Embryonic facial prominence (tissue), 1 donor: Measurements from ENCODE around the gene S100A7.

ENCODE experiments used
- DNase-seq: peaks from one replicate; pipeline ENCODE4 v3.0.0-alpha.2; 2016; ENCODE audit errors: extremely low spot score

Gene S100A7

GRCh38 chr1:153460551-153460950 is at the start of gene S100A7:
Gene S100A7 (minus strand): TSS chr1:153460651. CDS start chr1:153459013, 1,638 bp downstream.
- no peak for DNase-seq

DNA sequence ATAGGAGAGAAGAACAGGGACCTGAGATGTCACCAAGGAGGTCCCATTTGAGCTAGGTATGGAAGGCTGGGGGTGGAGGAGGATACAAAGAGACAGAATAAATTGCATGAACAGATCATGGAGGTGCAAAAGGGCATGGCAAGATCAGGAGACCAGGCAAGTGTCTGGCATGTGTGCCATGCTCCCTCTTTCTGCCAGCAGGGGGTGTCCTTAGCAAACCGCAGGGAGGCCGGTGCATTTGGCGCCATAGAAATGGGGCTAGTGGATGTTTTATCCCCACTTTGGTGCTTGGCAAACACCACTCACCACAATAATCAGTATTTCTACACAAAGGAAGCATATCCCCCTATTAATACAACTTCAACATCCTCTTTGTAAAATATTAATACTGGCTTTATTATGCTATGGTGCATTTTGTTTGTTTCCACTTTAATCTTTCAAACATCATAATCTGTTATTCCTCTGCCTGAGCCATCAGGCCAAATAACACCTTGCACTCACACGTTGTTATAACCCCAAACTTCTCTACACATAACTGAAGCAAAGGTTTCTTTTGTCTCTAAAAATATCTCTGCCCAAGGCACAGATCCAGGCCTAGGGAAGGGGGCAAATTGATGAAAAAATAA is 49.4 kb upstream of the S100A7 start:
- no peak for DNase-seq

DNA sequence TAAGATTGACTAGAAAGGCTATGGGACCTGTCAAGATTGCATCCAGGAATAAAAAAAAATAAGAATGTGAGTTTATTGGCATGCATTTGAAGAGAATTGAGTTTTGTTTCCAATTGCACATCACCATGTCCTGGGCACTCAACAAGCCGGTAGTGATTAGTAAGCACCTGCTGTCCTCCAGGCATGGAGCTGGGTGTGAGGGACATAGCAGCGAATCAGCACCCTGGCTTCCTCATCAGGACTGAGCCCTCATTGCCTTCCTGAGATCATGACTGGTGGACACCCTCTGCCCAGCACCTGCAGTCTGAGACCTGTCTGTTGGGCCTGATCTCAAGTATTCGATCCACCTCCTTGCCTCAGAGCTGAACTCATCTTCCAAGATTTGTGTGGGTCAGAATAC is 48.6 kb upstream of the S100A7 start:
- DNase-seq: no peak

- DNase-seq: no peak
These were observed 47.6 kb upstream of the S100A7 start for GRCh38 chr1:153507926-153508583.

DNA sequence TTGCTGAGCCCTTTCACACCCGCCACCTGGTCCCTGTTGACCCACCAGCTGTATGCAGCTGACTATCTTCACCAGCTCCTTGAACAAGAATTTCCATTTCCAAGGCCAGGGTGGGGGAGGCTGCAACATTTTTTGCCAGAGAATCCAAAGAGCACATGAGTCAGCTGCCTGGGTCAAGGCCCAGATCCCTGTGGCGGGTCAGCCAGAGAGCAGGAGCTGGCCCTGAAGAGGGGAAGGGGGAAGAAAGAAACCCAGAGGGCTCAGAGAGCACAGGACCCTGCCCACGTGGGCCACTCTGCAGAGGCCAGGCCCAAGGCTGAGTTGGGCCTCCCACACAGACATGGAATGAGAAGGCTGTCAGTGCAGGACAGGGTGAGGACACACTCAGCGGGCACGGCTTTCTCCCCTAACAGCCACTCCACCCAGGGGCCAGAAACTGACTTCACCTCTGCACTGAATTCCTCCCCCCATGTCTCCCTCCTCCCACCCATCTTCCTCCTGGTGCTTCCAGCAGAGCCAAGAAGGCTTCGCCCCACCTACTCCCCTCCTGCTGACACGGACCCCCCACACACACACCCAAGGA is 46.5 kb upstream of the S100A7 start:
- no peak for DNase-seq

- no peak for DNase-seq
These were observed 45.9 kb upstream of the S100A7 start for GRCh38 chr1:153506386-153506785.

DNA sequence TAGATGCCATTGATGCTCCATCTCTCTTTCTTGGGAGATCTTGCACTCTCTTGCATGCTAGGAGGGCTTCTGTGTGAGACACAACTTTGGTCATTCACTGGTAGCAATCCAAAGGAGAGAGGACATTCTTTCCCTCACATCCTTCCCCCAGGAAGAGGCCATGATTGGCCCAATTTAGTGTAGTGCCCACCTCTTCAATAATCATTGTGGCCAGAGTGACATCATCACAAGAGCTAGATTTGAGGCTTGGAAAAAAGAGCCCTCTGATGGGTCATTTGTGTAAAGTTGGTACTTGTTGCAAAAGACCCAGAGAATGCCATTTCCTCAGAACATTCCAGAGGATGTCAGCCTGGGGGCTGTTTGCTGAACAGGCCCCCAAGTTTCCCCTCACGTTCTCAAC is 45.1 kb upstream of the S100A7 start:
- DNase-seq: no peak

DNA sequence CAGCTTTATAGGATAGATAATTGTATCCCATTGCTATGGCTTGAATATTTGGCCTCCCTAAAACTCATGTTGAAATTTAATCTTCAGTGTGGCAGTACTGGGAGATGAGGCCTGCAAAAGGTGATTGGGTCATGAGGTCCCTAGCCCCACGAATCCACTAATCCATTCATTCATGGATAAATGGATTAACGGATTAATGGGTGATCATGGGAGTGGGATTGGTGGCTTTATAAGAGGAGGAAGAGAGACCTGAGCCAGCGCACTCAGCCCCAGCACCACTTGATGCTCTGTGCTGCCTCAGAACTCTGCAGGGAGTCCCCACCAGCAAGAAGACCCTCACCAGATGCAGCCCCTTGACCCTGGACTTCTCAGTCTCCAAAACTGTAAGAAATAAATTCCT is 43.3 kb upstream of the S100A7 start:
- DNase-seq: no peak

DNA sequence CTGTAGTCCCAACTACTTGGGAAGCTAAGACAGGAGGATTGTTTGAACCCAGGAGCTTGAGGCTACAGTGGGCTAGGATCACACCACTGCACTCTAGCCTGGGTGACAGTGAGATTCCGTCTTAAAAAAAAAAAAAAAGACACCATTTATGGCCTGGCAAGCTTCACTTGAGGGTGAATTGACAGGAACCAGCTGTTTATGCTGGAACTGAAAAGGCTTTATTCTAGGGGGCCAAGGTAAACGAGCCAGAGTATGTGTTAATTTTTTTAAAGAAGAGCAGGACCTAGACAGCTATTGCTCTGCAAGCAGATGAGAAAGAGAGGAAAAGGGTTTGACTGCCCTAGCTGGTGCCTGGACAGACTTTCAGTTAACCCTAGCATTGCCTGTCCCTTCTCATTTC is 38.3 kb upstream of the S100A7 start:
- no peak for DNase-seq

GRCh38 chr1:153495536-153495935 is 35.1 kb upstream of the S100A7 start:
- no peak for DNase-seq

DNA sequence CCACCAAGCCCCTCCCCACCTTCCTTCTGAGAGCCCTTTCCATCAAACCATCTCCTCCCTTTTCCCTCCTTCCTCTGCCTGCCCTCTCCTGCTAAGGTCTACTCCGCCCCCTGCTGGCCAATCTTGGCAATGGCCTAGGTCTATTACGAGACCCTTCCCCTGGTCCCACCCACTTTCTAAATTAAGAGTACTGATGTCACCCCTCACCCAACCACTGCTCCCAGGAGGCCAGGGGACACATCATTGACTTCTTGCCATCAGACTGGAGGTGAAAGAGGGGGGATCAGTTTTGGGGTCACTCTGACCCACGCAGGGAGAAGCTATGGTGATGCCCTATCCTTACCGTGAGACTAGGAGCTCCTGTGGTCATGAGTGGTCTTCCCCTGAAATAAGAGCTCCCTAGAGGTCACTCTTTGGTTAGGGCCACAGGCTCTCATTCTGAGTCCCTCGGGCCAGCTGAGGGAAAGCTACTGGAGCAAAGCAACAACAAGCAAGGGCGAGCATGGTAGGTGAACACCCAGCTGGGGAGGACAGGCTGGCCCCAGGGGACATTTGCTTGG is 34.6 kb upstream of the S100A7 start:
- DNase-seq: peak; percentile 47

DNA sequence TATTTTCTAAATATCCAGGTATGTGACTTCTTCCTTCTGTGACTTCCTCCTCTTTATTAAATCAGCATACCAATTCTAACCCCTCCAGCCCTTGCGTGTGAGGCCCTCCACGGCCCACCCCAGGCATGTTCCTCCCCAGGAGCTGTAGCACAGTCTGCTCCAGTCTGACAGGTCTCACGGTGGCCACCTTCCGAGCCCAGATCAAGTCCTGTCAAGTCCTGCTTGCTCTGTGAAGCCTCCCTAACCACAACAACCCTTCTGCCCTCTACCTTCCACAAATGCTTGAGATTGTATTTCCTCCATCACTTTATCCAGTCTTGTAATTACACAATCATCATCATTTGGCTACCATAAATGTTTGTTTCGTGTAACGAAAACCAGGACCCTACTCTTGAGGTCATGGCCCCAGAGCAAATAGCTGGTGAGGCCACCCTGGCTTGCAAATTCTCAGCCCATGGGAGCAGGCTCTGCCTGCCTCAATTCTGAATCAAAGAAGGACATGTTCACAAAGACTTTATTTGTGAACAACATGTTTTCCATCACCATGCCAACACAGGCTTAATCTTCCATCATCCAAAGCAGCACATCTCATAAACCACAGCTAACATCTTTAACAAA is 33.0 kb upstream of the S100A7 start:
- DNase-seq: no peak

GRCh38 chr1:153490272-153491051 is 30.0 kb upstream of the S100A7 start:
- DNase-seq: peak; percentile 34

- no peak for DNase-seq
These were observed 28.3 kb upstream of the S100A7 start for GRCh38 chr1:153488731-153489130.

DNA sequence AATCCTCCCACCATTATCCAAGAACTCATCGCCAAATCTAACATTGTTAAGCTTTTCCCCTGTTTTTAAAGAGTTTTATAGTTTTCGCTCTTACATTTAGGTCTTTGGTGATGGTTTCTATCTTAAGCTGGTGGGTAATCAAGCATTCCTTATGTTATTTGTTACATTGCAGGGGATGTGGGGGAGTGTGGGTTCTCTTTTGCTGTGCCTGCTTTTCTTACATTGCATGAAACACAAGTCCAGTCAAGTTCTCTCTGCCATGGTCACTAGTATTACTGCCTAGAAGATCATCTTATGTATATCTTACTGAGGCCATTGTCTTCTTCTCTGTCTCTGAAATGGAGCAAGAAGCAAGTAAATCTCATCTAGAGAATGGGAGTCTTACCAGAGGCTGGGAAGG is 27.3 kb upstream of the S100A7 start:
- DNase-seq: no peak

DNA sequence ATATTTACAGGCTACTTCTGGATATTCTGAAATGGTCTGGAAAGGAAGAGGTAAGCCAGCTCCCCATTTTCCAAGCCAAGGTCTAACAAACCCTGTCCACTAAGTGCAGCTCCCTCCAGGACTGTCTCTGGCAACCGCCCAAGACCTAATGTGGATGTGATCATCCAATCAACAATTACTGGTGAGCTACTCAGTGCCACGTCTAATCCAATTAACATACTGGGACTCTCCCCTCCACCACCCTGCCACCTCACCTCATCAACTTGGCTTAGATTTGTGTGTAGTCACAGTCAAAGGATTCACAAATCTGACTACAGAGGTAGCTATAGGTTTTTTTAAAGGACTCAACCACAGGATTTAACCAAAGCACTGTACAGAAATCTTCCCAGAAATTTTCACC is 25.4 kb upstream of the S100A7 start:
- no peak for DNase-seq

DNA sequence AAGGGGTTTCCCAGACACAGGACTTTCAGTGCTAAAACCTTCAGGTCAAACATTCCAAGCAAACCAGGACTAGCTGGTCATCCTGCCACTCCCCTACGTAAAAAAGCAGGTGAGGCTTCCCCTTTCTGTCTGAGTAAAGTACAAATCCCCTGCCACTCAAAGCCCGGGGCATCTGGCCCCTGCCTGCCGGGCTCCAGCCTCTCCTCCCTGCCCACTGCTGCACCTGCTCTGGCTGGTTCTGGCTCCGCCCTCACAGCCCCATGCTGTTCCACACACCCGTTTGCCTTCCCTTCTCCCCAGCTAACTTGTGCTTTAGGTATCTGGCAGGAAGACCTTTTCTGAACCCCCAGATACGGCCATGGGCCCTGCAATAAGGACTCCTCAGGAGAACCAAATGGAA is 23.3 kb upstream of the S100A7 start:
- DNase-seq: no peak

DNA sequence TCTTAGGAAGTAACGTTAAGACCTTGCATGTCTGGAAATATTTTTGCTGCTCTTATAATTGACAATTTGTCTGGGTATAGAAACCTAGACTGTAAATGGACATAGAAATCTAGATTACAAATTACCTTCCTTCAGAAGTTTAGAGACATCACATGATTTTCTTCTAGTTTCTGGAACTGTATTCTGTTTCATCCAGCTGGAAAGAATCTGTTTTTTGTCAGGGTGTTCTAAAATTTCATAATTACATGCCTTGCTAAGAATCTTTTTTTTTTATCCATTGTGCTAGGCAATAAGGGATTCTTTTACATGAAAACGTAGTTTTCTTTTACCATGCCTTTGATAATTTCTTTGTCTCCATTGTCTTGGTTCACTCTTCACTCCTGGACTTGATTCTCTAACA is 20.7 kb upstream of the S100A7 start:
- no peak for DNase-seq

GRCh38 chr1:153478692-153479618 is 18.5 kb upstream of the S100A7 start:
- DNase-seq: no peak

DNA sequence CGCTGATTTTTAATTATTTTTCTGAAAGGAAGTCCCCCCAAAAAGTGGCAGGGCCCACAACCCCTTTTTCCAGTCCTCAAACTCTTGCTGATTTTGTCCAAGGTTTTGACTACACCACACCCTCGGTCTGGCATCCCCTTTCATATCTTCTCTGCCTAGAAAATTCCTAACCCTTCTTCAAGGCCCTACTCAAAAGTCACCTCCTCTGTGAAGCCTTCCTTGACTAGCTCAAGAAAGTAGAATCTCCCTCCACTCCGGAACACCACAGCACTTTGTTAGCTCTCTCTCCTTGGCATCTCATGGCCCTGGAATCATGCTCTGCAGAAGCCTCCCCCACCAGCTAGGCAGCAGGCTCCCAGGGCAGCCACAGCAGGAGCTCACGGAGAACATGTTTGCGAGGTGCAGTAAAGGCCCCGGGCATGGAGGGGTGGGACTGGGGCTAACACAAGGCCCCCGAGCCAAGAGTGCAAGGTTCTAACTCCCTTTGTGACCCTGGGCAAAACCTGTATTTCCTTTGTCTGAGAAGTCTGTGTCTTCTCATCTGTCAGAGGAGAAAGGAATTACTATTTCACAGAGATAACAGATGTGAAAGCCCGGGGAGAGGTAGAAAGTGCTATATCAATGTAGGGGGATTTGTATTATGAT is 17.7 kb upstream of the S100A7 start:
- no peak for DNase-seq
